ENCODE results near the gene MYRIP. TPM values are rescaled to one million over a fixed set of nuclear protein-coding genes. Genes with fewer than 3 reads are reported as not detected.
A peak's percentile ranks its signal among the peaks of the same experiment; 100 is the strongest.

The MYRIP gene
- total and polyA plus RNA-seq, 3 donors from 2014 or later = 2.4 to 5.8 (median 4.8) TPM

- whole genome bisulfite sequencing, 2 donors = 94 to 96% methylated on average over 1 of the region's 1 CpG
- no peaks in the 10 kb centered on the region for H3K36me3 ChIP-seq (ENCODE audit: low read depth, missing control alignments)
- no peak for DNase-seq
- intact Hi-C loops (cut with DNase I; ENCODE audit: low total_unique reads) = no loop called here
- no peaks in the 10 kb centered on the region for H3K4me1 ChIP-seq
- H3K9me3 ChIP-seq = no peaks in the 10 kb centered on the region
- no peaks in the 10 kb centered on the region for H3K27me3 ChIP-seq
- TF ChIP-seq CTCF (IDR thresholded peaks at IDR 0.05) (no peak), POLR2A (IDR thresholded peaks at IDR 0.05) (no peak)
- no peak overlapping the region for H3K27ac ChIP-seq
- H3K4me3 ChIP-seq = no peak overlapping the region
Observed at GRCh38 chr3:40167958-40168357, 358.5 kb downstream of the MYRIP start.

GRCh38 chr3:40169983-40170382 lies 360.6 kb downstream of the MYRIP start:
- no peak for TF ChIP-seq POLR2A (IDR thresholded peaks at IDR 0.05)
- TF ChIP-seq CTCF (IDR thresholded peaks at IDR 0.05) = no peak
- no peak overlapping the region for H3K4me3 ChIP-seq
- intact Hi-C loops (cut with DNase I; ENCODE audit: low total_unique reads) = no loop called here
- no peak overlapping the region for H3K27ac ChIP-seq
- no peaks in the 10 kb centered on the region for H3K9me3 ChIP-seq
- WGBS, 2 donors = 86 to 87% methylated on average over 5 of the region's 5 CpGs
- H3K27me3 ChIP-seq = no peaks in the 10 kb centered on the region
- H3K36me3 ChIP-seq (ENCODE audit: low read depth, missing control alignments) = no peaks in the 10 kb centered on the region
- H3K4me1 ChIP-seq = no peaks in the 10 kb centered on the region
- no peak for DNase-seq

- TF ChIP-seq POLR2A (IDR thresholded peaks at IDR 0.05) = no peak
- no peak for TF ChIP-seq CTCF (IDR thresholded peaks at IDR 0.05)
- no peak overlapping the region for H3K27ac ChIP-seq
- 88 to 91% methylated on average over 1 of the region's 1 CpG for WGBS, 2 donors
- no peak for DNase-seq
- no peaks in the 10 kb centered on the region for H3K4me1 ChIP-seq
- intact Hi-C loops (cut with DNase I; ENCODE audit: low total_unique reads) = no loop called here
- no peak overlapping the region for H3K4me3 ChIP-seq
- no peaks in the 10 kb centered on the region for H3K27me3 ChIP-seq
- no peaks in the 10 kb centered on the region for H3K36me3 ChIP-seq (ENCODE audit: low read depth, missing control alignments)
- H3K9me3 ChIP-seq = no peaks in the 10 kb centered on the region
Observed at GRCh38 chr3:40170395-40170794, 361.0 kb downstream of the MYRIP start.

- H3K4me3 ChIP-seq = no peak overlapping the region
- DNase-seq = no peak
- intact Hi-C loops (cut with DNase I; ENCODE audit: low total_unique reads) = no loop called here
- no peaks in the 10 kb centered on the region for H3K9me3 ChIP-seq
- 80 to 93% methylated on average over 1 of the region's 1 CpG for WGBS, 2 donors
- no peaks in the 10 kb centered on the region for H3K27me3 ChIP-seq
- TF ChIP-seq CTCF (IDR thresholded peaks at IDR 0.05) (no peak), POLR2A (IDR thresholded peaks at IDR 0.05) (no peak)
- no peaks in the 10 kb centered on the region for H3K4me1 ChIP-seq
- H3K27ac ChIP-seq = no peak overlapping the region
- H3K36me3 ChIP-seq (ENCODE audit: low read depth, missing control alignments) = no peaks in the 10 kb centered on the region
Observed at GRCh38 chr3:40172560-40172959, 363.2 kb downstream of the MYRIP start.

GRCh38 chr3:40173227-40173721 lies 363.9 kb downstream of the MYRIP start:
- H3K9me3 ChIP-seq = no peaks in the 10 kb centered on the region

More at GRCh38 chr3:40173227-40173721, 363.9 kb downstream of the MYRIP start:
- WGBS, 2 donors = 58 to 59% methylated on average over 7 of the region's 7 CpGs
- no peak overlapping the region for H3K27ac ChIP-seq
- no peak overlapping the region for H3K4me3 ChIP-seq
- DNase-seq = peak; percentile 38
- intact Hi-C loops (cut with DNase I; ENCODE audit: low total_unique reads) = no loop called here
- no peaks in the 10 kb centered on the region for H3K4me1 ChIP-seq
- H3K36me3 ChIP-seq (ENCODE audit: low read depth, missing control alignments) = no peaks in the 10 kb centered on the region
- no peaks in the 10 kb centered on the region for H3K27me3 ChIP-seq
- TF ChIP-seq CTCF (IDR thresholded peaks at IDR 0.05) = no peak
- TF ChIP-seq POLR2A (IDR thresholded peaks at IDR 0.05) = no peak

Measured in testis (tissue), 3 donors.